CD14-positive monocyte (primary cell): Measurements from ENCODE around the gene DNAJB1. TPM values are rescaled to one million over a fixed set of nuclear protein-coding genes. Genes with fewer than 3 reads are reported as not detected.

Source experiments
- DNase-seq, 3 donors: peaks; one replicate each; pipeline ENCODE4 v3.0.0-alpha.2; 2011 to 2022
- H2AFZ ChIP-seq: 2 replicates; pipeline ENCODE4 v1.6.0; 2012; ENCODE audit warnings: mild to moderate bottlenecking, low read depth, low read length, inconsistent platforms; ENCODE audit not compliant: insufficient read depth, poor library complexity, severe bottlenecking
- H3K27ac ChIP-seq, 2 donors: 1 replicate in 1 of 2; 2 replicates in 1 of 2; pipeline ENCODE4 v1.5.1; 2012 to 2013; ENCODE audit warnings: low read length in 2 of 2, control low read depth in 1 of 2, inconsistent platforms in 1 of 2, low read depth in 1 of 2, mild to moderate bottlenecking in 1 of 2
- H3K27me3 ChIP-seq, 2 donors: one replicate each; pipeline versions ENCODE4 v1.6.0 to v1.6.1; 2011 to 2013; ENCODE audit warnings: low read length in 2 of 2; ENCODE audit not compliant: control insufficient read depth in 2 of 2, insufficient read depth in 2 of 2
- H3K36me3 ChIP-seq, 2 donors: replicated peaks in 1 of 2; 1 replicate in 1 of 2; 2 replicates in 1 of 2; pipeline versions ENCODE4 v1.5.1 to v1.6.1; 2012 to 2013; ENCODE audit warnings: low read length in 2 of 2, control low read depth in 1 of 2, inconsistent platforms in 1 of 2, mild to moderate bottlenecking in 1 of 2; ENCODE audit not compliant: insufficient read depth in 2 of 2, control insufficient read depth in 1 of 2
- H3K4me1 ChIP-seq, 2 donors: 1 replicate in 1 of 2; 2 replicates in 1 of 2; pipeline versions ENCODE4 v1.5.1 to v1.6.1; 2012 to 2013; ENCODE audit warnings: low read length in 2 of 2, control low read depth in 1 of 2, inconsistent platforms in 1 of 2, mild to moderate bottlenecking in 1 of 2, moderate library complexity in 1 of 2; ENCODE audit not compliant: insufficient read depth in 2 of 2, control insufficient read depth in 1 of 2
- H3K4me2 ChIP-seq: replicated peaks from 2 replicates; pipeline ENCODE3; 2012; ENCODE audit warnings: low read length, moderate library complexity, mild to moderate bottlenecking; ENCODE audit not compliant: poor library complexity, severe bottlenecking; ENCODE audit errors: extremely low read depth
- H3K4me3 ChIP-seq, 3 experiments: fragments of 200-600 bp in 1 of 3; sonication (generic) in 1 of 3; replicated peaks in 1 of 3; 1 replicate in 2 of 3; 2 replicates in 1 of 3; pipeline ENCODE4 v1.5.1; 2011 to 2013; ENCODE audit warnings: low read length in 3 of 3, mild to moderate bottlenecking in 3 of 3, control low read depth in 2 of 3, low read depth in 2 of 3, inconsistent platforms in 1 of 3, moderate library complexity in 1 of 3
- H3K79me2 ChIP-seq: 2 replicates; pipeline ENCODE4 v1.6.0; 2012; ENCODE audit warnings: mild to moderate bottlenecking, control low read depth, inconsistent platforms, low read length, moderate library complexity; ENCODE audit not compliant: insufficient read depth
- H3K9ac ChIP-seq: 2 replicates; pipeline ENCODE4 v1.6.0; 2017; ENCODE audit warnings: low read length, mild to moderate bottlenecking; ENCODE audit not compliant: insufficient read depth, poor library complexity, severe bottlenecking
- H3K9me3 ChIP-seq, 2 donors: replicated peaks in 1 of 2; 1 replicate in 1 of 2; 2 replicates in 1 of 2; pipeline versions ENCODE4 v1.5.1 to v1.6.1; 2012 to 2013; ENCODE audit warnings: low read length in 2 of 2, control low read depth in 1 of 2; ENCODE audit not compliant: control insufficient read depth in 1 of 2, insufficient read depth in 1 of 2
- H4K20me1 ChIP-seq: 2 replicates; pipeline ENCODE4 v1.6.0; 2012; ENCODE audit warnings: mild to moderate bottlenecking, low read length, control low read depth, moderate library complexity; ENCODE audit not compliant: insufficient read depth
- H3K27ac Mint-ChIP-seq, 7 donors: one replicate each; pipeline ENCODE4 v1.8.0; 2020; ENCODE audit warnings: mild to moderate bottlenecking in 7 of 7, mixed read lengths in 7 of 7, moderate library complexity in 6 of 7, inconsistent platforms in 2 of 7
- H3K27me3 Mint-ChIP-seq, 3 donors: one replicate each; pipeline ENCODE4 v1.8.0; 2021 to 2022; ENCODE audit warnings: low read depth in 3 of 3, mild to moderate bottlenecking in 3 of 3, mixed read lengths in 3 of 3, moderate library complexity in 3 of 3, inconsistent platforms in 1 of 3
- H3K36me3 Mint-ChIP-seq, 2 donors: one replicate each; pipeline ENCODE4 v1.8.0; 2020; ENCODE audit warnings: mixed read lengths in 2 of 2, inconsistent platforms in 1 of 2, mild to moderate bottlenecking in 1 of 2
- H3K4me1 Mint-ChIP-seq: one replicate; pipeline ENCODE4 v1.8.0; 2020; ENCODE audit warnings: mild to moderate bottlenecking, mixed read lengths
- H3K4me3 Mint-ChIP-seq, 2 donors: one replicate each; pipeline ENCODE4 v1.8.0; 2020; ENCODE audit warnings: mild to moderate bottlenecking in 2 of 2, mixed read lengths in 2 of 2, moderate library complexity in 1 of 2
- H3K9me3 Mint-ChIP-seq, 7 donors: one replicate each; pipeline ENCODE4 v1.8.0; 2020 to 2022; ENCODE audit warnings: mixed read lengths in 7 of 7, mild to moderate bottlenecking in 6 of 7, moderate library complexity in 6 of 7, inconsistent platforms in 2 of 7
- WGBS: methylation state at CpG from one replicate; pipeline ENCODE4 v1.1.5; 2013; ENCODE audit warnings: missing lambda C conversion rate; ENCODE audit not compliant: insufficient coverage; 5-methylcytosine and 5-hydroxymethylcytosine counted together
- intact Hi-C, 2 donors: fragments of 100-400 bp; cut with micrococcal nuclease; formaldehyde crosslinking; loops; one replicate each; pipeline versions ENCODE4 v1.15.0 to v1.15.1; 2023
- polyA plus RNA-seq, 3 donors: library from polyadenylated mRNA; depleted of rRNA in 1 of 3; unstranded in 2 of 3; stranded (reverse) in 1 of 3; fragments of 300-500 nt in 2 of 3; fragments of >200 nt in 1 of 3; fragmentation: Illumina TruSeq in 2 of 3; gene quantifications; 1 replicate in 2 of 3; 2 replicates in 1 of 3; pipeline ENCODE4 v1.2.3, GENCODE V29; 2012 to 2021
- TF ChIP-seq, protein P1 (sequence below): fragments of 200-600 bp; IDR thresholded peaks from one replicate; pipeline ENCODE4 v1.8.0; 2022; ENCODE audit warnings: antibody characterized with exemption, mild to moderate bottlenecking

The DNAJB1 gene
- polyA plus RNA-seq, 3 donors: 59.3 to 107 (median 70.9) TPM

- no peak for DNase-seq
- Histone ChIP-seq H4K20me1 (peaks cover 56% of the 10 kb centered on the region), H3K9me3 (peaks cover 0 to 5% of the 10 kb centered on the region in 2 donors), H2AFZ (no peak overlapping the region), H3K79me2 (no peaks in the 10 kb centered on the region), H3K27me3 (peaks cover 18 to 37% of the 10 kb centered on the region in 2 donors), H3K4me3 (no peak overlapping the region), H3K27ac (no peak overlapping the region), H3K36me3 (peaks cover 40 to 49% of the 10 kb centered on the region in 2 donors), H3K9ac (no peak overlapping the region), H3K4me1 (peaks cover 33 to 50% of the 10 kb centered on the region in 2 donors), H3K4me2 (peak overlapping the region; percentile 48)
- Mint-ChIP-seq H3K36me3 (peaks cover 45 to 58% of the 10 kb centered on the region in 2 donors), H3K4me3 (peak overlapping the region in 1 of 2 donors; percentile 42), H3K27me3 (peaks cover 29 to 49% (median 34%) of the 10 kb centered on the region in 3 donors), H3K4me1 (peaks cover 33% of the 10 kb centered on the region), H3K9me3 (peaks cover 0 to 12% (median 4%) of the 10 kb centered on the region in 7 donors), H3K27ac (no peak overlapping the region)
- TF ChIP-seq, protein P1, sequence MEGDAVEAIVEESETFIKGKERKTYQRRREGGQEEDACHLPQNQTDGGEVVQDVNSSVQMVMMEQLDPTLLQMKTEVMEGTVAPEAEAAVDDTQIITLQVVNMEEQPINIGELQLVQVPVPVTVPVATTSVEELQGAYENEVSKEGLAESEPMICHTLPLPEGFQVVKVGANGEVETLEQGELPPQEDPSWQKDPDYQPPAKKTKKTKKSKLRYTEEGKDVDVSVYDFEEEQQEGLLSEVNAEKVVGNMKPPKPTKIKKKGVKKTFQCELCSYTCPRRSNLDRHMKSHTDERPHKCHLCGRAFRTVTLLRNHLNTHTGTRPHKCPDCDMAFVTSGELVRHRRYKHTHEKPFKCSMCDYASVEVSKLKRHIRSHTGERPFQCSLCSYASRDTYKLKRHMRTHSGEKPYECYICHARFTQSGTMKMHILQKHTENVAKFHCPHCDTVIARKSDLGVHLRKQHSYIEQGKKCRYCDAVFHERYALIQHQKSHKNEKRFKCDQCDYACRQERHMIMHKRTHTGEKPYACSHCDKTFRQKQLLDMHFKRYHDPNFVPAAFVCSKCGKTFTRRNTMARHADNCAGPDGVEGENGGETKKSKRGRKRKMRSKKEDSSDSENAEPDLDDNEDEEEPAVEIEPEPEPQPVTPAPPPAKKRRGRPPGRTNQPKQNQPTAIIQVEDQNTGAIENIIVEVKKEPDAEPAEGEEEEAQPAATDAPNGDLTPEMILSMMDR: no peak
- 75% methylated on average over 41 of the region's 46 CpGs for WGBS
- intact Hi-C loops: loop anchor here in 1 of 2 donors (2.0 to 10.0 kb wide), 2 partner anchors 39 to 277 kb away; partner anchors contain the start of gene PKN1
Measured at GRCh38 chr19:14471436-14472187, 46.6 kb downstream of the DNAJB1 start.

GRCh38 chr19:14470031-14470876 lies 47.9 kb downstream of the DNAJB1 start:
- H2AFZ ChIP-seq: no peak overlapping the region
- 92% methylated on average over 18 of the region's 32 CpGs for WGBS
- H3K27ac ChIP-seq: no peak overlapping the region
- H3K36me3 ChIP-seq: peaks cover 50 to 62% of the 10 kb centered on the region in 2 donors
- H3K9me3 ChIP-seq: peaks cover 0 to 5% of the 10 kb centered on the region in 2 donors
- no peak overlapping the region for H3K9ac ChIP-seq
- DNase-seq: no peak
- H3K4me1 Mint-ChIP-seq: peaks cover 20% of the 10 kb centered on the region
- H3K4me1 ChIP-seq: peaks cover 19 to 37% of the 10 kb centered on the region in 2 donors
- peaks cover 0 to 12% (median 4%) of the 10 kb centered on the region in 7 donors for H3K9me3 Mint-ChIP-seq
- peaks cover 18 to 24% of the 10 kb centered on the region in 2 donors for H3K27me3 ChIP-seq
- no peak overlapping the region for H3K4me3 Mint-ChIP-seq
- H3K27ac Mint-ChIP-seq: no peak overlapping the region
- TF ChIP-seq, protein P1: no peak
- H3K4me3 ChIP-seq: no peak overlapping the region
- intact Hi-C loops: loop anchor here in 1 of 2 donors (10.0 kb wide), 1 partner anchor 275 kb away; no protein-coding TSS in a partner anchor
- peaks cover 56% of the 10 kb centered on the region for H4K20me1 ChIP-seq
- peaks cover 50 to 71% of the 10 kb centered on the region in 2 donors for H3K36me3 Mint-ChIP-seq
- peaks cover 19 to 36% (median 24%) of the 10 kb centered on the region in 3 donors for H3K27me3 Mint-ChIP-seq
- no peak overlapping the region for H3K4me2 ChIP-seq
- no peaks in the 10 kb centered on the region for H3K79me2 ChIP-seq
